ENCODE data around the gene FGGY. TPM values are rescaled to one million over a fixed set of nuclear protein-coding genes. Genes with fewer than 3 reads are reported as not detected.

FGGY gene
- total RNA-seq, 1 experiment from 2014 or later: 17.8 TPM

DNA sequence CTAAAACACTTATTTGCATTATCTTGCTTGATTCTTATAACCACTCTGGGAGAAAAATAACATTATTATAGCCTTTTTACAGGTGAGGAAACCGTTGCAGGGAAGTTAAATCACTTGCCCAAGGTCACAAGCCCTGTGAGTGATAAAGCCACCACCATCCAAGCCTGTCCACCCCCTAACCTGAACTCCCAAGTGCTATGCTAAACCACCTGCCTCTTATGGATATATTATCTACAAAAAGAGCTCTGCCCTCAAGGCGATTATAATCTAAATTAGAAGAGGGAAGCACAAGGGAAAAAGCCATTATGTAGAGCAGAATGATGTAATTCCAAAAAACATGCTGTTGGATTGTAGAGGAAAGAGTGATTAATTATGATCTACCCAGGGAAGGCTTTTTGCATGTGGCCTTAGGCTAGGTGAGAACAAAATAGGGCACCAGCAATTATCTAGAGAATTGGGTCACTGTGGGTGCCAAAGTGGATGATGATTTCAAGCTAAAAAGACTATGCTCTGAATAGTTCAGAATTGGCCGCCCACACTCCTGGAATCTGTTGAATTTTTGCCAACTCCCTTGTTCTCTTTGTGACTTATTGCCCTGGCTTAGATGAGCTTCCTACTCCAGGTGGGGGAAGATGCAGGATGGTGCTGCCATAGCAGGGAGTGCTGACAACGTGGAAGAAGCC, 205.3 kb downstream of the FGGY start:
- Histone ChIP-seq H3K4me1 (replicated peaks; ENCODE audit: insufficient read depth) (peaks cover 45% of the 10 kb centered on the region), H3K4me3 (no peak overlapping the region), H3K27ac (no peak overlapping the region), H3K27me3 (ENCODE audit: insufficient read depth, low read depth) (no peaks in the 10 kb centered on the region), H3K9me2 (ENCODE audit: insufficient read depth) (no peaks in the 10 kb centered on the region), H3K9me3 (ENCODE audit: insufficient read depth, low read depth) (no peaks in the 10 kb centered on the region), H4K20me1 (ENCODE audit: insufficient read depth) (no peaks in the 10 kb centered on the region), H3F3A (ENCODE audit: insufficient read depth, low read depth) (peaks cover 14% of the 10 kb centered on the region), H3K79me2 (ENCODE audit: low read depth) (no peaks in the 10 kb centered on the region), H3K4me2 (no peak overlapping the region), H2AFZ (no peak overlapping the region), H3K36me3 (ENCODE audit: low read depth) (no peaks in the 10 kb centered on the region)
- BruUV-seq (replicated peaks): no TSS peak
- ChIA-PET CTCF (no interaction called here), POLR2A (ENCODE audit: unreplicated experiment) (no interaction called here)
- DNase-seq: no peak
- TF ChIP-seq EZH2 (IDR thresholded peaks at IDR 0.05; ENCODE audit: low read depth): no peak
- TF ChIP-seq, protein P1, sequence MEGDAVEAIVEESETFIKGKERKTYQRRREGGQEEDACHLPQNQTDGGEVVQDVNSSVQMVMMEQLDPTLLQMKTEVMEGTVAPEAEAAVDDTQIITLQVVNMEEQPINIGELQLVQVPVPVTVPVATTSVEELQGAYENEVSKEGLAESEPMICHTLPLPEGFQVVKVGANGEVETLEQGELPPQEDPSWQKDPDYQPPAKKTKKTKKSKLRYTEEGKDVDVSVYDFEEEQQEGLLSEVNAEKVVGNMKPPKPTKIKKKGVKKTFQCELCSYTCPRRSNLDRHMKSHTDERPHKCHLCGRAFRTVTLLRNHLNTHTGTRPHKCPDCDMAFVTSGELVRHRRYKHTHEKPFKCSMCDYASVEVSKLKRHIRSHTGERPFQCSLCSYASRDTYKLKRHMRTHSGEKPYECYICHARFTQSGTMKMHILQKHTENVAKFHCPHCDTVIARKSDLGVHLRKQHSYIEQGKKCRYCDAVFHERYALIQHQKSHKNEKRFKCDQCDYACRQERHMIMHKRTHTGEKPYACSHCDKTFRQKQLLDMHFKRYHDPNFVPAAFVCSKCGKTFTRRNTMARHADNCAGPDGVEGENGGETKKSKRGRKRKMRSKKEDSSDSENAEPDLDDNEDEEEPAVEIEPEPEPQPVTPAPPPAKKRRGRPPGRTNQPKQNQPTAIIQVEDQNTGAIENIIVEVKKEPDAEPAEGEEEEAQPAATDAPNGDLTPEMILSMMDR (conservative IDR thresholded peaks at IDR 0.05): no peak
- intact Hi-C loops (cut with micrococcal nuclease; ENCODE audit: unreplicated experiment): no loop called here

DNA sequence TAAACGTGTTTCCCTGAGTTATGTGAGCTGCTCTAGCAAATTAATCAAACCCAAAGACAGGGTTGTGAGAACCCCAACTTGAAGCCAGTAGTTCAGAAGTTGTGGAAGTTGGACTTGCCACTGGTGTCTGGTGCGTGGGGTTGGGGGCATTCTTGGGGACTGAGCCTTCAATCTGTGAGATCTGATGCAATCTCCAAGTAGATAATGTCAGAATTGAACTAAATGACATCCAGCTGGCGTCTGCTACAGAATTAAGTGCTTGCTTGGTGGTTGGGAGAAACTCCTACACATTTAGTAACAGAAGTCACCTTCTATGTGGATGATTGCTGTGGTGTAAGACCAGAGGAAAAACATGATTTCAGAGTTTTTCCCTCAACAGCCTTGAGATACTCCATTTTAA, 207.4 kb downstream of the FGGY start:
- no peak overlapping the region for H3K27ac ChIP-seq
- intact Hi-C loops (cut with micrococcal nuclease; ENCODE audit: unreplicated experiment): no loop called here
- no TSS peak for BruUV-seq (replicated peaks)

DNA sequence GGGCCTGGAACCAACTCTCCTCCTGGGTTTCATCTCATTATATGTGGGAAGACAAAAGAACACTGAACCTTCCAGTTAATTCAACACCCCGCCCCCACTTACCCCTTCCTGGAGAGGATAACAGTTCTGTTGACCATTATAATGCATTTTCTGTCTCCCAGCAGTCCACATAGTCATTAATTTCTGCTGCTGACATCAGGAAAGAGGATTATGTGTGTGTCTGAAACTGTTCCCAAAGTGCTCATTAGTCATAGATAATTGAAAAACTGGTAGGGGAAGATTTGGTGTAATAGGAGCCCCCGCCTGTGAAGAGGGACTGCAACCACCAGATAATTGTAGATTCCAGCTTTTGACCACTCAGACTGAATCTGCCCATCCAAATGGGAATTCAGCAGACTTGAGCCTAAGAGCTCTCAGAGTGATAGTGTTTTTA, 208.7 kb downstream of the FGGY start:
- Histone ChIP-seq H3K27me3 (ENCODE audit: insufficient read depth, low read depth) (no peaks in the 10 kb centered on the region), H3K9me2 (ENCODE audit: insufficient read depth) (no peaks in the 10 kb centered on the region), H3K36me3 (ENCODE audit: low read depth) (no peaks in the 10 kb centered on the region), H3K4me1 (replicated peaks; ENCODE audit: insufficient read depth) (peaks cover 20% of the 10 kb centered on the region), H3K4me2 (no peak overlapping the region), H2AFZ (no peak overlapping the region), H3F3A (ENCODE audit: insufficient read depth, low read depth) (peaks cover under 1% of the 10 kb centered on the region; the same call in 1 of the 2 replicates), H3K27ac (no peak overlapping the region), H3K9me3 (ENCODE audit: insufficient read depth, low read depth) (no peaks in the 10 kb centered on the region), H3K79me2 (ENCODE audit: low read depth) (no peaks in the 10 kb centered on the region), H3K4me3 (no peak overlapping the region), H4K20me1 (ENCODE audit: insufficient read depth) (no peaks in the 10 kb centered on the region)
- ChIA-PET CTCF (no interaction called here), POLR2A (ENCODE audit: unreplicated experiment) (no interaction called here)
- DNase-seq: no peak
- TF ChIP-seq, protein P1 (conservative IDR thresholded peaks at IDR 0.05): no peak
- no peak for TF ChIP-seq EZH2 (IDR thresholded peaks at IDR 0.05; ENCODE audit: low read depth)
- intact Hi-C loops (cut with micrococcal nuclease; ENCODE audit: unreplicated experiment): no loop called here
- BruUV-seq (replicated peaks): no TSS peak

More for the DNA sequence above, 207.4 kb downstream of the FGGY start:
- ChIA-PET POLR2A (ENCODE audit: unreplicated experiment) (interaction anchor here (0.6 to 0.7 kb wide), 2 partner anchors 65 to 109 kb away, joined by 4 to 5 read pairs; no protein-coding TSS in a partner anchor), CTCF (no interaction called here)
- no peak overlapping the region for H2AFZ ChIP-seq
- no peaks in the 10 kb centered on the region for H4K20me1 ChIP-seq (ENCODE audit: insufficient read depth)
- no peaks in the 10 kb centered on the region for H3K9me2 ChIP-seq (ENCODE audit: insufficient read depth)
- H3K27me3 ChIP-seq (ENCODE audit: insufficient read depth, low read depth): no peaks in the 10 kb centered on the region
- H3K4me2 ChIP-seq: no peak overlapping the region
- H3K79me2 ChIP-seq (ENCODE audit: low read depth): no peaks in the 10 kb centered on the region
- H3K4me3 ChIP-seq: no peak overlapping the region
- H3K9me3 ChIP-seq (ENCODE audit: insufficient read depth, low read depth): no peaks in the 10 kb centered on the region
- H3K4me1 ChIP-seq (replicated peaks; ENCODE audit: insufficient read depth): peaks cover 33% of the 10 kb centered on the region
- H3F3A ChIP-seq (ENCODE audit: insufficient read depth, low read depth): peaks cover 13% of the 10 kb centered on the region
- DNase-seq: no peak
- TF ChIP-seq, protein P1 (conservative IDR thresholded peaks at IDR 0.05): no peak
- no peak for TF ChIP-seq EZH2 (IDR thresholded peaks at IDR 0.05; ENCODE audit: low read depth)
- no peaks in the 10 kb centered on the region for H3K36me3 ChIP-seq (ENCODE audit: low read depth)
